ENCODE results near the gene ARHGAP31. TPM values are rescaled to one million over a fixed set of nuclear protein-coding genes. Genes with fewer than 3 reads are reported as not detected.
A peak's percentile ranks its signal among the peaks of the same experiment; 100 is the strongest.
"Not testable (repeated sequence)": the region's sequence is repeated elsewhere in the genome, so short reads cannot be mapped to it uniquely, and the experiment has no call there.

The ARHGAP31 gene
- total RNA-seq, 1 donor from 2014 or later = 48.1 TPM

- FAIRE-seq (no peak), DNase-seq (ENCODE audit: low read depth) (peak; percentile 83)
- no peaks in the 10 kb centered on the region for H3K27me3 Mint-ChIP-seq (ENCODE audit: low read depth, unreplicated experiment)
- no peak overlapping the region for H3K4me3 ChIP-seq (ENCODE audit: insufficient read depth, low read depth, low read length)
- peaks cover 24% of the 10 kb centered on the region for H3K4me1 ChIP-seq (ENCODE audit: insufficient read depth, low read length)
- TF ChIP-seq CTCF (IDR thresholded peaks at IDR 0.05; ENCODE audit: insufficient read depth, low read depth, low read length) = no peak
- TF ChIP-seq EZH2 (IDR thresholded peaks at IDR 0.05; ENCODE audit: insufficient read depth, low read length) = no peak
- H3K36me3 Mint-ChIP-seq (ENCODE audit: low read depth, unreplicated experiment) = peaks cover 10% of the 10 kb centered on the region
- H3K27ac Mint-ChIP-seq (ENCODE audit: unreplicated experiment) = no peak overlapping the region
- no peaks in the 10 kb centered on the region for H3K9me3 Mint-ChIP-seq (ENCODE audit: unreplicated experiment)
- no peaks in the 10 kb centered on the region for H3K9me3 ChIP-seq (ENCODE audit: insufficient read depth, low read depth, low read length)
- no peaks in the 10 kb centered on the region for H4K20me1 ChIP-seq (ENCODE audit: insufficient read depth, low read length)
- H3K4me3 Mint-ChIP-seq (ENCODE audit: unreplicated experiment) = no peak overlapping the region
- H3K27ac ChIP-seq (ENCODE audit: low read depth, low read length) = no peak overlapping the region
- no peaks in the 10 kb centered on the region for H3K27me3 ChIP-seq (ENCODE audit: insufficient read depth, low read length)
- H3K4me1 Mint-ChIP-seq (ENCODE audit: low read depth, unreplicated experiment) = peaks cover 54% of the 10 kb centered on the region
- no peak overlapping the region for H3K4me2 ChIP-seq (ENCODE audit: low read length)
- H3K9ac ChIP-seq (ENCODE audit: low read length) = no peak overlapping the region
- H3K36me3 ChIP-seq (ENCODE audit: insufficient read depth, low read length) = peaks cover 7% of the 10 kb centered on the region
- no peak overlapping the region for H2AFZ ChIP-seq (ENCODE audit: low read depth, low read length)
- peaks cover 95% of the 10 kb centered on the region for H3K79me2 ChIP-seq (ENCODE audit: insufficient read depth, low read length)
Measured at GRCh38 chr3:119318876-119319275, 24.7 kb downstream of the ARHGAP31 start.

GRCh38 chr3:119319311-119319710 lies 25.1 kb downstream of the ARHGAP31 start:
- Mint-ChIP-seq H3K36me3 (ENCODE audit: low read depth, unreplicated experiment) (peaks cover 8% of the 10 kb centered on the region), H3K9me3 (ENCODE audit: unreplicated experiment) (no peaks in the 10 kb centered on the region), H3K27me3 (ENCODE audit: low read depth, unreplicated experiment) (no peaks in the 10 kb centered on the region), H3K27ac (ENCODE audit: unreplicated experiment) (no peak overlapping the region), H3K4me1 (ENCODE audit: low read depth, unreplicated experiment) (peaks cover 55% of the 10 kb centered on the region), H3K4me3 (ENCODE audit: unreplicated experiment) (no peak overlapping the region)
- FAIRE-seq = no peak
- H3K4me2 ChIP-seq (ENCODE audit: low read length) = no peak overlapping the region
- TF ChIP-seq EZH2 (IDR thresholded peaks at IDR 0.05; ENCODE audit: insufficient read depth, low read length) = no peak
- no peak for TF ChIP-seq CTCF (IDR thresholded peaks at IDR 0.05; ENCODE audit: insufficient read depth, low read depth, low read length)
- no peak overlapping the region for H3K9ac ChIP-seq (ENCODE audit: low read length)
- peaks cover 95% of the 10 kb centered on the region for H3K79me2 ChIP-seq (ENCODE audit: insufficient read depth, low read length)
- H4K20me1 ChIP-seq (ENCODE audit: insufficient read depth, low read length) = no peaks in the 10 kb centered on the region
- no peak overlapping the region for H3K4me3 ChIP-seq (ENCODE audit: insufficient read depth, low read depth, low read length)
- no peaks in the 10 kb centered on the region for H3K9me3 ChIP-seq (ENCODE audit: insufficient read depth, low read depth, low read length)
- peaks cover 3% of the 10 kb centered on the region for H3K36me3 ChIP-seq (ENCODE audit: insufficient read depth, low read length)
- no peak for DNase-seq (ENCODE audit: low read depth)
- H3K27me3 ChIP-seq (ENCODE audit: insufficient read depth, low read length) = no peaks in the 10 kb centered on the region
- H3K4me1 ChIP-seq (ENCODE audit: insufficient read depth, low read length) = peaks cover 20% of the 10 kb centered on the region
- H3K27ac ChIP-seq (ENCODE audit: low read depth, low read length) = no peak overlapping the region
- no peak overlapping the region for H2AFZ ChIP-seq (ENCODE audit: low read depth, low read length)

- H3K36me3 Mint-ChIP-seq (ENCODE audit: low read depth, unreplicated experiment); H3K36me3 ChIP-seq (ENCODE audit: insufficient read depth, low read length); FAIRE-seq; H4K20me1 ChIP-seq (ENCODE audit: insufficient read depth, low read length); DNase-seq (ENCODE audit: low read depth); H3K9ac ChIP-seq (ENCODE audit: low read length); H3K4me3 ChIP-seq (ENCODE audit: insufficient read depth, low read depth, low read length); H3K27ac ChIP-seq (ENCODE audit: low read depth, low read length); H3K9me3 ChIP-seq (ENCODE audit: insufficient read depth, low read depth, low read length); H3K4me2 ChIP-seq (ENCODE audit: low read length); H2AFZ ChIP-seq (ENCODE audit: low read depth, low read length); H3K27me3 ChIP-seq (ENCODE audit: insufficient read depth, low read length); H3K27ac Mint-ChIP-seq (ENCODE audit: unreplicated experiment); H3K9me3 Mint-ChIP-seq (ENCODE audit: unreplicated experiment); H3K27me3 Mint-ChIP-seq (ENCODE audit: low read depth, unreplicated experiment): not testable (repeated sequence)
- Mint-ChIP-seq H3K4me3 (ENCODE audit: unreplicated experiment) (peak overlapping the region; percentile 66), H3K4me1 (ENCODE audit: low read depth, unreplicated experiment) (peaks cover 50% of the 10 kb centered on the region)
- Histone ChIP-seq H3K79me2 (ENCODE audit: insufficient read depth, low read length) (peaks cover 92% of the 10 kb centered on the region), H3K4me1 (ENCODE audit: insufficient read depth, low read length) (peaks cover 20% of the 10 kb centered on the region)
Measured at GRCh38 chr3:119320785-119321184, 26.6 kb downstream of the ARHGAP31 start.
